Urinary bladder (tissue), 4 donors: ENCODE results near the gene POU2F2. TPM values are rescaled to one million over a fixed set of nuclear protein-coding genes. Genes with fewer than 3 reads are reported as not detected.

Experiments
- DNase-seq: peaks from one replicate; pipeline ENCODE4 v3.0.0-alpha.2; 2015; ENCODE audit errors: extremely low spot score
- H3K27ac ChIP-seq: one replicate; pipeline ENCODE4 v1.5.1; 2013; ENCODE audit warnings: low read depth, mild to moderate bottlenecking, moderate library complexity
- H3K36me3 ChIP-seq: one replicate; pipeline ENCODE4 v1.6.1; 2013; ENCODE audit warnings: mild to moderate bottlenecking, moderate library complexity; ENCODE audit not compliant: insufficient read depth
- H3K4me1 ChIP-seq: one replicate; pipeline ENCODE4 v1.6.1; 2013; ENCODE audit warnings: mild to moderate bottlenecking, moderate library complexity; ENCODE audit not compliant: insufficient read depth
- H3K4me3 ChIP-seq: one replicate; pipeline ENCODE4 v1.5.1; 2013; ENCODE audit warnings: low read depth, low read length
- WGBS: extraction: QIAGEN DNeasy Blood & Tissue Kit; methylation state at CpG from one replicate; pipeline ENCODE4 v1.1.7; 2013; 5-methylcytosine and 5-hydroxymethylcytosine counted together
- polyA plus RNA-seq: library from polyadenylated mRNA; stranded (reverse); fragments of 200-250 nt; gene quantifications from one replicate; pipeline ENCODE4 v1.2.3, GENCODE V29; 2013
- total RNA-seq: library from RNA; depleted of rRNA; stranded (reverse); fragments of >200 nt; gene quantifications from one replicate; pipeline ENCODE4 v1.2.3, GENCODE V29; 2014
- donor health status: healthy with polysubstance abuse.
- donor health status: healthy.

Gene POU2F2
- total and polyA plus RNA-seq, 2 donors, result 0.95 to 4.4 TPM

GRCh38 chr19:42125536-42125935 lies 6.7 kb downstream of the POU2F2 start:
- WGBS, result 50% methylated on average over 6 of the region's 6 CpGs
- no peak overlapping the region for H3K27ac ChIP-seq
- H3K36me3 ChIP-seq, result no peaks in the 10 kb centered on the region
- no peak overlapping the region for H3K4me3 ChIP-seq
- no peak for DNase-seq
- no peaks in the 10 kb centered on the region for H3K4me1 ChIP-seq

DNA sequence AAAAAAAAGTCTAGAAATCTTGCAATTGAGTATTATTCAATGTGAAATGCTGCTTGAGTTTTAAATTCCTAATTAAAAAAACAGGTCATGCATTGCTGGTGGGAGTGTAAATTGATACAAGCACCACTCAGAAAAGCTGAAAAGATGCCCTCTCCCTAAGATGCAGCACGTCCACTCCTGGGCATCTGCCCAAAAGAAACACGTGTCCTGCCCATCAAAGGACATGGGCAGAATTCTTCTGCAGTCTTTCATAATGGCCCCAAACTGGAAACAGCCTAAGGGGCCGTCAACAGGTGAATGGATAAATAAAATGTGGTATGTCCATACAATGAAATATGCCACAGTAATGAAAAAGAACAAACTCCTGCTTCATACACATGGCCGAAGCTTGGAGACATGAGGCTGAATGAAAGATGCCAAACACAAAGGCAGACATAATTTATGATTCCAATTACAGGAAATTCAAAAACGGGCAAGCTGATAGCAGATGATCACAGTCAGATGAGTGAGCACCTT lies 7.8 kb downstream of the POU2F2 start:
- Histone ChIP-seq H3K36me3 (no peaks in the 10 kb centered on the region), H3K4me1 (no peaks in the 10 kb centered on the region), H3K27ac (no peak overlapping the region), H3K4me3 (no peak overlapping the region)
- 79% methylated on average over 5 of the region's 5 CpGs for WGBS
- DNase-seq, result no peak

- Histone ChIP-seq H3K4me1 (no peaks in the 10 kb centered on the region), H3K36me3 (no peaks in the 10 kb centered on the region), H3K27ac (no peak overlapping the region), H3K4me3 (no peak overlapping the region)
- WGBS, result 84% methylated on average over 1 of the region's 1 CpG
- no peak for DNase-seq
Measured at GRCh38 chr19:42123765-42124164, 8.5 kb downstream of the POU2F2 start.

GRCh38 chr19:42122691-42123607 lies 9.3 kb downstream of the POU2F2 start:
- no peaks in the 10 kb centered on the region for H3K36me3 ChIP-seq
- H3K4me3 ChIP-seq, result no peak overlapping the region
- H3K27ac ChIP-seq, result no peak overlapping the region
- no peak for DNase-seq
- WGBS, result 76% methylated on average over 17 of the region's 17 CpGs
- no peaks in the 10 kb centered on the region for H3K4me1 ChIP-seq

GRCh38 chr19:42121656-42122069 lies 10.6 kb downstream of the POU2F2 start:
- 30% methylated on average over 8 of the region's 8 CpGs for WGBS
- Histone ChIP-seq H3K27ac (no peak overlapping the region), H3K36me3 (no peaks in the 10 kb centered on the region), H3K4me3 (no peak overlapping the region), H3K4me1 (no peaks in the 10 kb centered on the region)
- no peak for DNase-seq

- Histone ChIP-seq H3K4me3 (no peak overlapping the region), H3K36me3 (no peaks in the 10 kb centered on the region), H3K4me1 (no peaks in the 10 kb centered on the region), H3K27ac (no peak overlapping the region)
- no peak for DNase-seq
- WGBS, result 53% methylated on average over 5 of the region's 5 CpGs
Measured at GRCh38 chr19:42121036-42121621, 11.1 kb downstream of the POU2F2 start.

DNA sequence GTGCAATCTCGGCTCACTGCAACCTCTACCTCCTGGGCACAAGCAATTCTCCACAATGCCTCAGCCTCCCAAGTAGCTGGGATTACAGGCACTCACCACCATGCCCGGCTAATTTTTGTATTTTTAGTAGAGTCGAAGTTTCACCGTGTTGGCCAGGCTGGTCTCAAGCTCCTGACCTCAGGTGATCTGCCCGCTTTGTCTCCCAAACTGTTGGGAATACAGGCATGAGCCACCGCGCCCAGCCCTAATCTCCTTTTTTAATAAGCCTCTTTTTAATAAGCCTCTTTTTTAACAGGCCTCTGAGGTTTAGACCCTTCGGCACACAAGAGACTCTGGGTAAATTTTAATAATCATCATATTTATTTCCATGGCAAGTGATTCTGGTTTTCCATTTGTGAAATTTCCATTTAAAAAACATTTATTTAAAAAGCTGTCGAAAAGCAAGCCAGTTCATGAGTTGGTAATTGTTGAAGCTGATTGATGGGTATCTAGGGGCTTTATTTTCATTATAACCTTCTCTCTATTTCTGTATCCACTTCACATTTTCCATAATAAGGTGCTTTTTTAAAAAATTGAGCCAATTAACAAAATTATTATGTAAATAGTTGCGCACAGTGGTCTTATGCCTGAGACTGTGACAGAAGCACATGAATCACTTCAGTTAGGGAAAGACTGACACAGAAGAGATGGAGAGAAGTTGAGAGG lies 11.8 kb downstream of the POU2F2 start:
- no peak overlapping the region for H3K27ac ChIP-seq
- H3K4me1 ChIP-seq, result no peaks in the 10 kb centered on the region
- no peak overlapping the region for H3K4me3 ChIP-seq
- H3K36me3 ChIP-seq, result no peaks in the 10 kb centered on the region
- 88% methylated on average over 10 of the region's 10 CpGs for WGBS
- DNase-seq, result no peak

- Histone ChIP-seq H3K4me1 (no peaks in the 10 kb centered on the region), H3K4me3 (no peak overlapping the region), H3K36me3 (no peaks in the 10 kb centered on the region), H3K27ac (no peak overlapping the region)
- 87% methylated on average over 6 of the region's 6 CpGs for WGBS
- DNase-seq, result no peak
Measured at GRCh38 chr19:42117076-42117475, 15.2 kb downstream of the POU2F2 start.

GRCh38 chr19:42116308-42117075 lies 15.8 kb downstream of the POU2F2 start:
- H3K36me3 ChIP-seq, result no peaks in the 10 kb centered on the region
- H3K4me3 ChIP-seq, result no peak overlapping the region
- WGBS, result 92% methylated on average over 20 of the region's 20 CpGs
- H3K4me1 ChIP-seq, result no peaks in the 10 kb centered on the region
- H3K27ac ChIP-seq, result no peak overlapping the region
- DNase-seq, result no peak

GRCh38 chr19:42115705-42116104 lies 16.5 kb downstream of the POU2F2 start:
- Histone ChIP-seq H3K4me3 (no peak overlapping the region), H3K36me3 (no peaks in the 10 kb centered on the region), H3K4me1 (no peaks in the 10 kb centered on the region), H3K27ac (no peak overlapping the region)
- DNase-seq, result no peak
- WGBS, result 86% methylated on average over 4 of the region's 4 CpGs

DNA sequence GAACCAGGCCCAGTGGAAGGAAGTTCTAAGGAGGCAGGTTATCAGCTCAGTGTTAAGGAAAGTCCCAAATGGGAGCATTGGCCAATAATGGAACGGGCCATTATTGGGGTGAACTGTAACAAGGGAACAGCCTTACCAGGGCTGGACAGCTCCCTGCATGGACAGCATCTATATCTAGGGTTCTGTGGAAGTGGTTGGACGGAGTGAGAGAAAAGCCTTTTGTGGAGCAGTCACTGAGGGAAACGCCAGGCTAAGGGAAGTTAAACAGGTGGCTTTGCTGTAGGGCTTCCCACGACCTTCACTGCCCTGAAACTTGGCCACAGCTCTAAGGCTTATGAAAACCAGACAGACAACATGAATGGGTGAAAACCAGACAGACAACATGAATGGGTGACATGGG lies 17.0 kb downstream of the POU2F2 start:
- WGBS, result 43% methylated on average over 4 of the region's 4 CpGs
- no peak for DNase-seq
- Histone ChIP-seq H3K4me3 (no peak overlapping the region), H3K27ac (no peak overlapping the region), H3K36me3 (no peaks in the 10 kb centered on the region), H3K4me1 (no peaks in the 10 kb centered on the region)

DNA sequence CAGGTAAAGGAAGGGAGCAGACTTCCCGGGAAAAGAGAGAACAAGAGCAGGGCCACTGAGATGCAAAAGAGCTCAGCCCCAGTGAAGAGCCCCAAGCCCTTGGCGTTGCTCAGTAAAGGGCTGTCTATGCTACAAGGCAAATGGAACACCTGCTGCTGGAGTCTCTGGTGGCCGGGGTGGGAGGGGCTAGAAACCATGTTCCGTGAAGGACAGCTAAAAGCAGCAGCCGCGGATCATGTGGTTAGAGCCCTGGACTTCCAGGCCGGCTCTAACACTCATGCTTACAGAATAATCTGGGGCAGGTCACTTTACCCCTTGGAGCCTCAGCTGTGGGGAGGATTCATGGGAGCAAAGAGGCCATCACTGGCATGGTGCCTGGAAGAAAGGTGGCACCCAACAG lies 17.8 kb downstream of the POU2F2 start:
- Histone ChIP-seq H3K4me1 (no peaks in the 10 kb centered on the region), H3K36me3 (no peaks in the 10 kb centered on the region), H3K4me3 (no peak overlapping the region), H3K27ac (no peak overlapping the region)
- no peak for DNase-seq
- 42% methylated on average over 7 of the region's 7 CpGs for WGBS

DNA sequence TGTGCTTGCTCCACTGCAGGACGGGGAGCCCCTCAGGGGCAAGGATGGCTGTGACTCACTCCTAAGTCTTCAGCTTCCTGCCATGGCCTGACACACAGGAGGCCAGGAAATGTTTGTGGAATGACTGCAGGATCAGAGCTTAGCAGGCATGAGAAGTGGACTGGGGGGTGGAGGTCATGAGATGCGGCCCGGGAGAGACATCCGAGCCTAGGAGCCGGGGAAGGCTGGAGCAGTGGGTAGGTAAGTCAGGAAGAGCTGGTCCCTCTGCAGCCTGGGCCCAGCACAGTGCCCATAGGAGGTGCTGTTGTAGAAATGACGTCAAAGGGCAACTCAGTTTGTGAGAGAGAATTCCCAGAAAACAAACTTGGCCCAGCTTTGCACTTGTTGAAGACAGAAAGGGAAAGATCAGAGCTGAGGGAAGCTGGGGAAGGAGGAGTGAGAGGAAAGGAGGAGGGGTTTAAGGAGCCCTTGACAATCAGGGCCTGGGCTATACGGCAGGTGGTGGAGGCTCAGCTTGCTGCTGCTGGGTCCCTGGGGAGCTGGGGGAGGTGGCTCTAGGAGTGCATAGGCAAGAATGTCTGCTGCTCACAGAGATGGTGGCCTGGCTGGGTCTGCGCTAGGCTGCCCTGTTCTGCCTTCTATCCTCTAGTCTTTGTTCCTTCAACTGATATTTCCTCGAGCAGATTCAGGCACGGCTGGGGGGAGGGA lies 18.5 kb downstream of the POU2F2 start:
- DNase-seq, result no peak

More for the DNA sequence above, 18.5 kb downstream of the POU2F2 start:
- 33% methylated on average over 10 of the region's 10 CpGs for WGBS
- no peaks in the 10 kb centered on the region for H3K36me3 ChIP-seq
- H3K27ac ChIP-seq, result no peak overlapping the region
- no peaks in the 10 kb centered on the region for H3K4me1 ChIP-seq
- H3K4me3 ChIP-seq, result no peak overlapping the region
